Esophagus muscularis mucosa (tissue), 4 donors: ENCODE results near the gene ZFYVE28.

Source experiments
- EP300 ChIP-seq: sonication (generic); formaldehyde crosslinking; IDR thresholded peaks from one replicate; pipeline ENCODE4 v1.6.1; 2017; ENCODE audit warnings: antibody characterized with exemption
- POLR2A ChIP-seq: fragments of 450-650 bp; IDR thresholded peaks from one replicate; pipeline ENCODE4 v1.6.1; 2017; ENCODE audit warnings: antibody characterized with exemption, moderate library complexity, mild to moderate bottlenecking, low read depth
- POLR2AphosphoS5 ChIP-seq, 2 donors: sonication (generic); formaldehyde crosslinking; IDR thresholded peaks; one replicate each; pipeline ENCODE4 v1.6.1; 2017; ENCODE audit warnings: antibody characterized with exemption in 2 of 2
- TF ChIP-seq, protein P1 (sequence below), 3 experiments: fragments of 200-600 bp in 2 of 3; fragments of 450-650 bp in 1 of 3; sonication (generic) in 2 of 3; IDR thresholded peaks; one replicate each; pipeline ENCODE4 v1.5.1; 2017 to 2019; ENCODE audit warnings: antibody characterized with exemption in 3 of 3, mild to moderate bottlenecking in 2 of 3, moderate library complexity in 1 of 3

DNA sequence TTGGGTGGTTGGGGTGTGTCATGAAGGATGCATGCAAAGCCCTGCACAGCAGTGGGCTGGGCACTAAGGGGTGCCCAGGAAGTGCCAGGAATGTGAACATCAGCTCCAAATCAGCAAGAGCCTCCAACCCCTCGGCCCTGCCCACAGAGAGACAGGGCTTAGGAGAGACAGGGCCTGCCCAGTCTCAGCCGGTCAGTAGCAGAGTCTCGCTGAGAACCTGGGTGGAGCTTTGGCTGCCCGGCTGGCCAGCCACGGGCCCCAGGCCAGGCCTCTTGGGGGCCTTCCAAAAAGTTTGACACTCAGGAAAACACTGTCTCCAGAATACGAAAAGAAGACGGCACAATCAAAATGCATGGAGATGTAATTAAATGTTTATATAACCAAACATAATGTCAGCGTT lies 152.3 kb downstream of the ZFYVE28 start:
- TF ChIP-seq POLR2A (no peak), EP300 (no peak), POLR2AphosphoS5 (IDR thresholded peaks at IDR 0.05) (peak in 1 of 2 donors; percentile 79)
- TF ChIP-seq, protein P1, sequence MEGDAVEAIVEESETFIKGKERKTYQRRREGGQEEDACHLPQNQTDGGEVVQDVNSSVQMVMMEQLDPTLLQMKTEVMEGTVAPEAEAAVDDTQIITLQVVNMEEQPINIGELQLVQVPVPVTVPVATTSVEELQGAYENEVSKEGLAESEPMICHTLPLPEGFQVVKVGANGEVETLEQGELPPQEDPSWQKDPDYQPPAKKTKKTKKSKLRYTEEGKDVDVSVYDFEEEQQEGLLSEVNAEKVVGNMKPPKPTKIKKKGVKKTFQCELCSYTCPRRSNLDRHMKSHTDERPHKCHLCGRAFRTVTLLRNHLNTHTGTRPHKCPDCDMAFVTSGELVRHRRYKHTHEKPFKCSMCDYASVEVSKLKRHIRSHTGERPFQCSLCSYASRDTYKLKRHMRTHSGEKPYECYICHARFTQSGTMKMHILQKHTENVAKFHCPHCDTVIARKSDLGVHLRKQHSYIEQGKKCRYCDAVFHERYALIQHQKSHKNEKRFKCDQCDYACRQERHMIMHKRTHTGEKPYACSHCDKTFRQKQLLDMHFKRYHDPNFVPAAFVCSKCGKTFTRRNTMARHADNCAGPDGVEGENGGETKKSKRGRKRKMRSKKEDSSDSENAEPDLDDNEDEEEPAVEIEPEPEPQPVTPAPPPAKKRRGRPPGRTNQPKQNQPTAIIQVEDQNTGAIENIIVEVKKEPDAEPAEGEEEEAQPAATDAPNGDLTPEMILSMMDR (IDR thresholded peaks at IDR 0.05): no peak
